ENCODE data around the gene DOCK9.

DOCK9 gene

GRCh38 chr13:98918771-98919170 lies 59.1 kb downstream of the DOCK9 start:
- H3K36me3 ChIP-seq (ENCODE audit: control insufficient read depth, insufficient read depth, low read length): peaks cover 9% of the 10 kb centered on the region
- no peaks in the 10 kb centered on the region for H3K4me1 ChIP-seq (ENCODE audit: control insufficient read depth, insufficient read depth, low read length)
- H3K9me3 ChIP-seq (ENCODE audit: control insufficient read depth, low read length): no peaks in the 10 kb centered on the region
- H3K9ac ChIP-seq (ENCODE audit: low read length): no peak overlapping the region
- no peaks in the 10 kb centered on the region for H3K27me3 ChIP-seq (ENCODE audit: control insufficient read depth, insufficient read depth, low read length)
- no peak overlapping the region for H3K4me3 ChIP-seq (ENCODE audit: low read length)

DNA sequence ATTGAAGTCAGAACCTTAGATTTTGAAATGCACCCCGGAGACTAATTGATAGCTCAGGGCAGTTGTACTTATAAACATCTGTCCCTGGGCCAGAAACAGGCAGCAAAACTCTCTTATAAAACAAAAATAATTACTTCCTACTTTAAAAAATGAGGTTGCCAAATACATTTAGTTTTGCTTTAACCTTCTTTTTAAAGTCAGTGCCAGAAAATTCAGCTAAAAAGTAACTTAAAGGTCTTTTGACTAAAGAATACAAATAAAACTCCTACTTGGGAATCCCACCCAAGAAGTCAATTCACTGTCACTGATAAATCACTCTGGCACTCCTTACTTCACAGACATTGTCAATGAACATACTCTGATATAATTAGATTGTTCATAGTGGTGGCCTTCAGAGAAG lies 60.7 kb downstream of the DOCK9 start:
- Histone ChIP-seq H3K4me3 (ENCODE audit: low read length) (no peak overlapping the region), H3K4me1 (ENCODE audit: control insufficient read depth, insufficient read depth, low read length) (no peaks in the 10 kb centered on the region), H3K36me3 (ENCODE audit: control insufficient read depth, insufficient read depth, low read length) (peaks cover 9% of the 10 kb centered on the region), H3K9me3 (ENCODE audit: control insufficient read depth, low read length) (no peaks in the 10 kb centered on the region), H3K9ac (ENCODE audit: low read length) (no peak overlapping the region), H3K27me3 (ENCODE audit: control insufficient read depth, insufficient read depth, low read length) (no peaks in the 10 kb centered on the region)

- H3K4me3 ChIP-seq (ENCODE audit: low read length): no peak overlapping the region
- H3K9ac ChIP-seq (ENCODE audit: low read length): no peak overlapping the region
- no peaks in the 10 kb centered on the region for H3K9me3 ChIP-seq (ENCODE audit: control insufficient read depth, low read length)
- no peaks in the 10 kb centered on the region for H3K4me1 ChIP-seq (ENCODE audit: control insufficient read depth, insufficient read depth, low read length)
- no peaks in the 10 kb centered on the region for H3K27me3 ChIP-seq (ENCODE audit: control insufficient read depth, insufficient read depth, low read length)
- H3K36me3 ChIP-seq (ENCODE audit: control insufficient read depth, insufficient read depth, low read length): peaks cover 2% of the 10 kb centered on the region
Observed at GRCh38 chr13:98916403-98916802, 61.5 kb downstream of the DOCK9 start.

DNA sequence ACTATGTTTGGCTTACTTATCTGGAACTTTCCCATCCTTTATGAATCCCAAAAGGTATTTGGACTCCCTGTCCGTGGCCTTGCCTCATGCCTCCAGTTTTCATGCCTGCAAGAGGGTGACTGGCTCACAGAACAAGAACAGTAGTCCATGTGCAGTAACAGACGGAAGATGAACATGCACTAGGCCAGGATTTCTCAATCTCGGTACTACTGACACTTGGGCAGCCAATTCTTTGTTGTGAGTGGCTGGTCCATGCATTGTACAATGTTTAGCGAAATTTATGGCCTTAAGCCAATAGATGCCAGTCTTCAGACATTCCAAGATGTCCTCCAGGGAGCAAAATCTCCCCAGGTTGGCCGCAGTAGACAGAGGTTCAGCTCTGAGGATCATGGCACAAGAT lies 61.9 kb downstream of the DOCK9 start:
- no peaks in the 10 kb centered on the region for H3K9me3 ChIP-seq (ENCODE audit: control insufficient read depth, low read length)
- no peak overlapping the region for H3K4me3 ChIP-seq (ENCODE audit: low read length)
- H3K27me3 ChIP-seq (ENCODE audit: control insufficient read depth, insufficient read depth, low read length): no peaks in the 10 kb centered on the region
- no peaks in the 10 kb centered on the region for H3K4me1 ChIP-seq (ENCODE audit: control insufficient read depth, insufficient read depth, low read length)
- H3K9ac ChIP-seq (ENCODE audit: low read length): no peak overlapping the region
- no peaks in the 10 kb centered on the region for H3K36me3 ChIP-seq (ENCODE audit: control insufficient read depth, insufficient read depth, low read length)

DNA sequence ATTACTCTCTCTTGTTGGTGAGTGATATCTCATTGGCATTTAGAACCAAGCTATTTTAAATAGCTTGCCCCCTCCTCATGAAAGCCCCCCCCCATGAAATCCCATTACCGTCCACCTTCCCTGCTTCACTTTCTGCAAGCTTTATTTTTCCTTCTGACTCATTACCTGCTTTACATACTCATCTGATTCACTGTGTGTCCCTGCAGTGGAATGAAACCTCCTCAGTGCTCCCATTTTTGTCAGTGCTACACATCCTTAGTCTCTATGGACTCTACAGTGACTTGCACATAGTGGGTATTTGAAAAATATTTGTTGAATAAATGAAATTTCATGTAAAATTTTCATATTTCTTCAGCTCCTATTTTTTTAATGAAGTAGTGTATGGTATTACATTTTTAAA lies 62.3 kb downstream of the DOCK9 start:
- Histone ChIP-seq H3K27me3 (ENCODE audit: control insufficient read depth, insufficient read depth, low read length) (no peaks in the 10 kb centered on the region), H3K9me3 (ENCODE audit: control insufficient read depth, low read length) (no peaks in the 10 kb centered on the region), H3K4me1 (ENCODE audit: control insufficient read depth, insufficient read depth, low read length) (peaks cover 4% of the 10 kb centered on the region), H3K36me3 (ENCODE audit: control insufficient read depth, insufficient read depth, low read length) (no peaks in the 10 kb centered on the region), H3K9ac (ENCODE audit: low read length) (no peak overlapping the region), H3K4me3 (ENCODE audit: low read length) (no peak overlapping the region)

DNA sequence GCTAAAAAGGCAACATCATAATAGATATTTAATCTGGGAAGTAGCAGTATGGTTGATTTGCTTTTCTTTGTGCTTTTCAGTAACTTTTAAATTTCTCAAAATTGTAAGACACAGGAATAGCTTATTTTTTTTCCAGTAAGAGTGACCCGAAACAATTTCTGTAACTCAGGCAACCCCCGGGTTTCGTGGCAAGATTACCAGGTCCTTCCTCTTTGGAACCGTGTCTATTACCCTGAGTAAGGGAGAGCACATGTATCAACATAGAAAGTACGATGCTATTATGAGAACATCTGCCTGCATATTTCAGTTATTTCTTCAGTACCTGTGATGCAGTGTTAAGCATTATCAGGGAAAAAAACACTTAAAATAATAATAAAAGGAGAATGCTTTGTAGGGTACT lies 64.1 kb downstream of the DOCK9 start:
- no peak overlapping the region for H3K9ac ChIP-seq (ENCODE audit: low read length)
- H3K4me3 ChIP-seq (ENCODE audit: low read length): no peak overlapping the region
- no peaks in the 10 kb centered on the region for H3K27me3 ChIP-seq (ENCODE audit: control insufficient read depth, insufficient read depth, low read length)
- H3K36me3 ChIP-seq (ENCODE audit: control insufficient read depth, insufficient read depth, low read length): no peaks in the 10 kb centered on the region
- H3K4me1 ChIP-seq (ENCODE audit: control insufficient read depth, insufficient read depth, low read length): peaks cover 8% of the 10 kb centered on the region
- no peaks in the 10 kb centered on the region for H3K9me3 ChIP-seq (ENCODE audit: control insufficient read depth, low read length)

DNA sequence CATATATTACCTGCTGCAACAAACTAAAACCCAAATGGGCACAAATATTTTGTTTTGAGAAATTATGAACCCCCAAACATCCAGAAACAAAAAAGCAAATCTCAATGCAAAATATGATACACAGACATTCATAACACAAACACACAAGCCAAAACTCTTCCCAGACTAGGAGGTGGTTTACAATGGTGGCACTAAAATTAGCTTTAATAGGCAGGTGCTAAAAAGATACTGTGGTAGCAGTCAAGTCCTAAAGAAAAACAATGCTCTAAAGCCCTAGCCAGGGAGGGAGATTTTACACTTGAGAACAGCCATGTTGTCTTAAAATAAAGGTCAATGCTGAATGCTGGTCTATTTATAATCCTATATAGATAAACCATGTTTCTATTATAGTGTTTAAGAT lies 65.0 kb downstream of the DOCK9 start:
- H3K4me3 ChIP-seq (ENCODE audit: low read length): no peak overlapping the region
- no peak overlapping the region for H3K9ac ChIP-seq (ENCODE audit: low read length)
- H3K4me1 ChIP-seq (ENCODE audit: control insufficient read depth, insufficient read depth, low read length): peaks cover 8% of the 10 kb centered on the region
- H3K36me3 ChIP-seq (ENCODE audit: control insufficient read depth, insufficient read depth, low read length): no peaks in the 10 kb centered on the region
- no peaks in the 10 kb centered on the region for H3K27me3 ChIP-seq (ENCODE audit: control insufficient read depth, insufficient read depth, low read length)
- no peaks in the 10 kb centered on the region for H3K9me3 ChIP-seq (ENCODE audit: control insufficient read depth, low read length)

DNA sequence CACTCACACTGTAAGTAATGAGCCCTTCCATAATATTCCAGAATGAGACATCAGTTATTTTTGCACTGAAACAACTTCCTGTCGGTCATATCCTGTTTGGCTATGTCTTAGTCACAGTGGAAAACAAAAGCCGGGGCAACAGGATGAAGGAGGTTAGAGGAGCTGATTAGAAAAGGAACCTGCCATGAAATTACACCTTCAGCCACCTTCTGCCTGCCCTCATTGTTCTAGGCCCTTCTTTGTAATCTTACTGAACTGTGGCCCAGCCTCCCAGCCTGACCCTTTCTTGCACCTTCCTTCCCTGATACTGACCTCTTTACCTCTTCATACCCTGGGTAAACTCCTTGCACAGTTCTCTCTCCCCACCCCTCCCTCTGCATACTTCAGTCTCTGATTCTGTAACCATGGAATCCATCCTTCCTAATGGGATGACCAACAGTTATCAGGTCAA lies 67.3 kb downstream of the DOCK9 start:
- Histone ChIP-seq H3K4me3 (ENCODE audit: low read length) (no peak overlapping the region), H3K27me3 (ENCODE audit: control insufficient read depth, insufficient read depth, low read length) (no peaks in the 10 kb centered on the region), H3K9ac (ENCODE audit: low read length) (no peak overlapping the region), H3K4me1 (ENCODE audit: control insufficient read depth, insufficient read depth, low read length) (peaks cover 8% of the 10 kb centered on the region), H3K9me3 (ENCODE audit: control insufficient read depth, low read length) (no peaks in the 10 kb centered on the region), H3K36me3 (ENCODE audit: control insufficient read depth, insufficient read depth, low read length) (no peaks in the 10 kb centered on the region)

DNA sequence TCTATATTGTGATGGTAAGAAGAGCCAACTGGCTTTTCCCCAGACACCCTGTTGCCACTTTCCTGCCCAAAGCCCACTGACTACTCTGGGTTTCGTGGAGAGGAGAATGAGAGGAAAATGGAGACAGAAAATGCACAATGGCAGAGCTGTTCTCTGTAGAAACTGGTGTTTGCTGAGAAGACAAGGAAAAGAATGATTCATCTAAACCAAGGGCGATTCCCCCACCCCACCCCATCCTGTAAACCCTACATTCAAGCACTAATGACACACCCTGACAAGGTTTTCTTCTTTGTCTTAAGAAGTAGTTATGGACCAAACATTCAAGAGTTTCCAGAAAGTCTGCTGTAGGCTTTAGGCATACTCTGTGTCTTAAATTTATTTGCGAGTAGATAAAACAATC lies 68.8 kb downstream of the DOCK9 start:
- no peak overlapping the region for H3K9ac ChIP-seq (ENCODE audit: low read length)
- no peaks in the 10 kb centered on the region for H3K9me3 ChIP-seq (ENCODE audit: control insufficient read depth, low read length)
- H3K4me1 ChIP-seq (ENCODE audit: control insufficient read depth, insufficient read depth, low read length): peaks cover 8% of the 10 kb centered on the region
- no peaks in the 10 kb centered on the region for H3K27me3 ChIP-seq (ENCODE audit: control insufficient read depth, insufficient read depth, low read length)
- no peaks in the 10 kb centered on the region for H3K36me3 ChIP-seq (ENCODE audit: control insufficient read depth, insufficient read depth, low read length)
- no peak overlapping the region for H3K4me3 ChIP-seq (ENCODE audit: low read length)

DNA sequence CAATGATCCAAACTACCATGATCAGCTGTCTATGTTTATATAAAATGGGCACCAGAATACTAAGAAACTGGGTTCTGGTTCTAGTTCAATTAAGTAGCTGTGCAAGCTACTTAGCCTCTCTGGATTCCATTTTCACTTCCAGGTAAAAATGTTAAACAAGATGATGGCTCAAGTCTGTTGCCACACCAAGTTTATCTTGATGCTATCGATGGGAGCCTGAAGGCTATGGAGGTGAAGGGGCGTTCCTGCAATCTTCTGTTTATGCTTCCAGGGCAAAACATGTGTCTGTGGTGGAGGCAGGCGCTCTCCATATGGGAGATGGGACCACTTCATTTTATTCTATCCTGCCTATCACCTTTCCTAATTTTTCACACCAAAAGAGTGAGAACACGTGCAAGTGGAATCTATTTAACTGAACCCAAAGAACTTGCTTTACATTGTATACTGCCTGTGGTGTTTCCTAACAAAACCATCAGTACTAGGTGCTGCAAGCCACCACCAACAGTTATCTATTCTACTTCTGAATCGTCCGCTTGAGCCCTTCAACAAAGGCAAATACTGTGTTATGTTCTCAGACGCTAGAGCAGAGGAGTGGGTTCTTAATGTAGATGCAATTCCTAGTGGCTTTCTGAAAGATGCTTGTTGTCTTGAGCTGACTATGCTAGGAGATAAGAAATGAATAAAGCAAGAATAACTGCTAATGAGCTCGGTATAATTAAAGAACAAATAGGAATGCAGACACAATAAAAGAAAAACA lies 70.9 kb downstream of the DOCK9 start:
- no peaks in the 10 kb centered on the region for H3K27me3 ChIP-seq (ENCODE audit: control insufficient read depth, insufficient read depth, low read length)
- H3K9ac ChIP-seq (ENCODE audit: low read length): no peak overlapping the region
- H3K4me1 ChIP-seq (ENCODE audit: control insufficient read depth, insufficient read depth, low read length): peaks cover 8% of the 10 kb centered on the region
- H3K4me3 ChIP-seq (ENCODE audit: low read length): no peak overlapping the region
- H3K9me3 ChIP-seq (ENCODE audit: control insufficient read depth, low read length): no peaks in the 10 kb centered on the region
- no peaks in the 10 kb centered on the region for H3K36me3 ChIP-seq (ENCODE audit: control insufficient read depth, insufficient read depth, low read length)

- H3K9ac ChIP-seq (ENCODE audit: low read length): no peak overlapping the region
- no peak overlapping the region for H3K4me3 ChIP-seq (ENCODE audit: low read length)
- H3K27me3 ChIP-seq (ENCODE audit: control insufficient read depth, insufficient read depth, low read length): no peaks in the 10 kb centered on the region
- H3K4me1 ChIP-seq (ENCODE audit: control insufficient read depth, insufficient read depth, low read length): peaks cover under 1% of the 10 kb centered on the region
- H3K9me3 ChIP-seq (ENCODE audit: control insufficient read depth, low read length): no peaks in the 10 kb centered on the region
- H3K36me3 ChIP-seq (ENCODE audit: control insufficient read depth, insufficient read depth, low read length): no peaks in the 10 kb centered on the region
Observed at GRCh38 chr13:98905199-98905598, 72.7 kb downstream of the DOCK9 start.

- H3K27me3 ChIP-seq (ENCODE audit: control insufficient read depth, insufficient read depth, low read length): no peaks in the 10 kb centered on the region
- no peak overlapping the region for H3K4me3 ChIP-seq (ENCODE audit: low read length)
- no peaks in the 10 kb centered on the region for H3K36me3 ChIP-seq (ENCODE audit: control insufficient read depth, insufficient read depth, low read length)
- no peaks in the 10 kb centered on the region for H3K4me1 ChIP-seq (ENCODE audit: control insufficient read depth, insufficient read depth, low read length)
- H3K9ac ChIP-seq (ENCODE audit: low read length): no peak overlapping the region
- no peaks in the 10 kb centered on the region for H3K9me3 ChIP-seq (ENCODE audit: control insufficient read depth, low read length)
Observed at GRCh38 chr13:98900442-98900841, 77.4 kb downstream of the DOCK9 start.

GRCh38 chr13:98897706-98898105 lies 80.2 kb downstream of the DOCK9 start:
- H3K27me3 ChIP-seq (ENCODE audit: control insufficient read depth, insufficient read depth, low read length): no peaks in the 10 kb centered on the region
- H3K36me3 ChIP-seq (ENCODE audit: control insufficient read depth, insufficient read depth, low read length): no peaks in the 10 kb centered on the region
- no peak overlapping the region for H3K9ac ChIP-seq (ENCODE audit: low read length)
- H3K9me3 ChIP-seq (ENCODE audit: control insufficient read depth, low read length): no peaks in the 10 kb centered on the region
- H3K4me1 ChIP-seq (ENCODE audit: control insufficient read depth, insufficient read depth, low read length): no peaks in the 10 kb centered on the region
- H3K4me3 ChIP-seq (ENCODE audit: low read length): no peak overlapping the region
